ENCODE results near the gene TRIM10. TPM values are rescaled to one million over a fixed set of nuclear protein-coding genes. Genes with fewer than 3 reads are reported as not detected.

The TRIM10 gene
- total RNA-seq, 3 donors from 2014 or later (not counting 1 experiment from before 2014, with no cell fraction given): not detected

DNA sequence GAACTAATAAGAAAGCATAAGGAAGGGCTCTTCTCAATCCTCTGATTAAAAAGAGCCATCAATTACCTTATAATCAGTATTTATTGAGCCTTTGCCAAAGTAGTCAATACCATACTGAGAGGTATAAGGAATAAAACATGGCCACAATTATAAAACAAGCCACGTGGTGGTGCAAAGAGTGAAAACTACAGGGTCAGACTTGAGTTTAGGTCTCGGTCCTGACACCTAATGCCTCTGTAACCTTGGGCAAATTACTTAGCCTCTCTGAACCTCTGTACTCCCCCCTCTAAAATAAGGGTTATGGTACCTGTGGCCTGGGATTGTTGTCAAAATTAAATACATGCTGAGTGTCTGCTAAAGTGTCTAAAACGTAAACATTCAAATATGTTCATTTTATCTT, 11.8 kb downstream of the TRIM10 start:
- intact Hi-C loops (cut with micrococcal nuclease): no loop called here

DNA sequence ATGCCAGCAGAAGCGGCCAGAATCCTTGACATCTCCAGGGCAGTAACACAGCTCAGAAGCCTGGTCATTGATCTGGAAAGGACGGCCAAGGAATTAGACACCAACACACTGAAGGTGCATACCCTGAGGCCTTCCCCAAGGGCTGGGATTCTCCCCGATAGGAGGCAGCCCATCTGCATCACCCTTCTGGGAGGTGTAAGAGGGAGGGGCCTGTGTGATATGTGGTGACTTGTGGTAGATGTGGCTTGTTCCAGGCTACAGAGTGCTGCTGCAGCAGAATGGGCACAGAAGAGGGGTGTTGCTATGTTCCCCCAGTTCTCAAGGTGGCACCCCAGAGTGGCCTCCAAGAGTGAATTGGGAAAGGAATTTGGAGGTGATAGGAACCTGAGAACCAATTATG, 13.9 kb downstream of the TRIM10 start:
- Mint-ChIP-seq H3K9me3 (no peaks in the 10 kb centered on the region), H3K4me1 (peaks cover 4 to 5% of the 10 kb centered on the region in 2 donors), H3K27me3 (ENCODE audit: low read depth in 2 of 2) (peaks cover 26 to 40% of the 10 kb centered on the region in 2 donors), H3K36me3 (no peaks in the 10 kb centered on the region), H3K27ac (no peak overlapping the region), H3K4me3 (no peak overlapping the region)
- no peak overlapping the region for H3K27ac ChIP-seq (ENCODE audit: low read length)
- no peak overlapping the region for H3K4me3 ChIP-seq (ENCODE audit: low read length)
- TF ChIP-seq, protein P1, sequence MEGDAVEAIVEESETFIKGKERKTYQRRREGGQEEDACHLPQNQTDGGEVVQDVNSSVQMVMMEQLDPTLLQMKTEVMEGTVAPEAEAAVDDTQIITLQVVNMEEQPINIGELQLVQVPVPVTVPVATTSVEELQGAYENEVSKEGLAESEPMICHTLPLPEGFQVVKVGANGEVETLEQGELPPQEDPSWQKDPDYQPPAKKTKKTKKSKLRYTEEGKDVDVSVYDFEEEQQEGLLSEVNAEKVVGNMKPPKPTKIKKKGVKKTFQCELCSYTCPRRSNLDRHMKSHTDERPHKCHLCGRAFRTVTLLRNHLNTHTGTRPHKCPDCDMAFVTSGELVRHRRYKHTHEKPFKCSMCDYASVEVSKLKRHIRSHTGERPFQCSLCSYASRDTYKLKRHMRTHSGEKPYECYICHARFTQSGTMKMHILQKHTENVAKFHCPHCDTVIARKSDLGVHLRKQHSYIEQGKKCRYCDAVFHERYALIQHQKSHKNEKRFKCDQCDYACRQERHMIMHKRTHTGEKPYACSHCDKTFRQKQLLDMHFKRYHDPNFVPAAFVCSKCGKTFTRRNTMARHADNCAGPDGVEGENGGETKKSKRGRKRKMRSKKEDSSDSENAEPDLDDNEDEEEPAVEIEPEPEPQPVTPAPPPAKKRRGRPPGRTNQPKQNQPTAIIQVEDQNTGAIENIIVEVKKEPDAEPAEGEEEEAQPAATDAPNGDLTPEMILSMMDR (IDR thresholded peaks at IDR 0.05): no peak
- peaks cover 8% of the 10 kb centered on the region for H3K27me3 ChIP-seq (ENCODE audit: control insufficient read depth, insufficient read depth, low read length)
- DNase-seq (no peak), ATAC-seq (peak in 2 of 3 donors; percentile 36 to 69)
- 73% methylated on average over 3 of the region's 3 CpGs for WGBS (ENCODE audit: insufficient coverage)
- H3K4me1 ChIP-seq (ENCODE audit: control insufficient read depth, insufficient read depth, low read length): no peaks in the 10 kb centered on the region
- H3K9me3 ChIP-seq (ENCODE audit: control insufficient read depth, insufficient read depth, low read length): no peaks in the 10 kb centered on the region
- no peaks in the 10 kb centered on the region for H3K36me3 ChIP-seq (ENCODE audit: control insufficient read depth, insufficient read depth, low read length)
- intact Hi-C loops (cut with micrococcal nuclease): no loop called here

More for the DNA sequence above, 11.8 kb downstream of the TRIM10 start:
- Mint-ChIP-seq H3K27ac (no peak overlapping the region), H3K27me3 (ENCODE audit: low read depth in 2 of 2) (peaks cover 20 to 31% of the 10 kb centered on the region in 2 donors), H3K4me1 (peaks cover 4 to 5% of the 10 kb centered on the region in 2 donors), H3K4me3 (no peak overlapping the region), H3K9me3 (no peaks in the 10 kb centered on the region), H3K36me3 (no peaks in the 10 kb centered on the region)
- DNase-seq: no peak
- H3K4me3 ChIP-seq (ENCODE audit: low read length): no peak overlapping the region
- TF ChIP-seq, protein P1 (IDR thresholded peaks at IDR 0.05): no peak
- no peak for ATAC-seq
- no peak overlapping the region for H3K27ac ChIP-seq (ENCODE audit: low read length)
- peaks cover 3% of the 10 kb centered on the region for H3K27me3 ChIP-seq (ENCODE audit: control insufficient read depth, insufficient read depth, low read length)
- H3K4me1 ChIP-seq (ENCODE audit: control insufficient read depth, insufficient read depth, low read length): no peaks in the 10 kb centered on the region
- WGBS (ENCODE audit: insufficient coverage): 62% methylated on average over 2 of the region's 3 CpGs
- no peaks in the 10 kb centered on the region for H3K36me3 ChIP-seq (ENCODE audit: control insufficient read depth, insufficient read depth, low read length)
- H3K9me3 ChIP-seq (ENCODE audit: control insufficient read depth, insufficient read depth, low read length): no peaks in the 10 kb centered on the region

DNA sequence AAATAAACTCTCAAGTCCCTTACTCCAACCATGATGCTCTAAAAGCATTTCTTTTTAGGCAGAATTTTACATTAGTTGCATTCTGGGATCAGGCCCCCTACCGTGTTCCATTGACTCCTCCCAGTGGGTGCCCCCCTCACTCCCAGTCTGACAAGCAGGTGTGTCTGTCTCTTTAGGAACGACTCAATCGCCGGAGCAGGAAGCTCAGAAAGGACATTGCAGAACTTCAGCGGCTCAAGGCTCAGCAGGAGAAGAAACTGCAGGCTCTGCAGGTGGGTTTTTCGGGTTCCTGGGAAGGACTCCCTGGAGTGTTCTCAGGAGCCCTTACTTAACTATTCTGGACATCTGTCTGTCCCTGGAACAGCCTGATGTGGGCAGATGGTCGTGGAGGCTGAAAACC, 15.2 kb downstream of the TRIM10 start:
- Histone ChIP-seq H3K4me3 (ENCODE audit: low read length) (no peak overlapping the region), H3K9me3 (ENCODE audit: control insufficient read depth, insufficient read depth, low read length) (no peaks in the 10 kb centered on the region), H3K36me3 (ENCODE audit: control insufficient read depth, insufficient read depth, low read length) (no peaks in the 10 kb centered on the region), H3K27me3 (ENCODE audit: control insufficient read depth, insufficient read depth, low read length) (peaks cover 8% of the 10 kb centered on the region), H3K4me1 (ENCODE audit: control insufficient read depth, insufficient read depth, low read length) (no peaks in the 10 kb centered on the region), H3K27ac (ENCODE audit: low read length) (no peak overlapping the region)
- WGBS (ENCODE audit: insufficient coverage): 84% methylated on average over 7 of the region's 7 CpGs
- no peak for DNase-seq
- no peaks in the 10 kb centered on the region for H3K4me1 Mint-ChIP-seq
- H3K27ac Mint-ChIP-seq: no peak overlapping the region
- no peak for ATAC-seq
- H3K4me3 Mint-ChIP-seq: no peak overlapping the region
- H3K36me3 Mint-ChIP-seq: no peaks in the 10 kb centered on the region
- TF ChIP-seq, protein P1 (IDR thresholded peaks at IDR 0.05): no peak
- peaks cover 36 to 52% of the 10 kb centered on the region in 2 donors for H3K27me3 Mint-ChIP-seq (ENCODE audit: low read depth in 2 of 2)
- intact Hi-C loops (cut with micrococcal nuclease): no loop called here
- H3K9me3 Mint-ChIP-seq: no peaks in the 10 kb centered on the region

DNA sequence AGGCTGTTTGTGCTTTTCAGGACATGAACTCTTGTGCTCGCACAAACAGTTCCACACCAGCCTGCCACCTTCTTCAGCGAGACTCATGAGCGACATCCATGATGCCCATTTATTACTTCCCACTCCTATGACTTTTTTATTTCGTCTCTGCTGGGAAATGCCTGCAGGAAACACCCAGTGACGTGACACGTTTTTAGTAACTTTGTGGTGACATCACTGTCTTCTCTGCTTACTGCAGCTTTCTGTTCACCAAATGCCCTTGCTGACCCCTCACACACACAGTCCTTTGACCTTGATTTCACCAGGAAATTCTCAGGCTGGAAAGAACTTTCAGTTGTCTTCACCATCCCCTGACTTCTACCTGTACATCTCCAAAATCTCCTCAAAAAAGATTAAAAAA, 16.2 kb downstream of the TRIM10 start:
- Histone ChIP-seq H3K27me3 (ENCODE audit: control insufficient read depth, insufficient read depth, low read length) (peaks cover 8% of the 10 kb centered on the region), H3K36me3 (ENCODE audit: control insufficient read depth, insufficient read depth, low read length) (no peaks in the 10 kb centered on the region), H3K4me1 (ENCODE audit: control insufficient read depth, insufficient read depth, low read length) (no peaks in the 10 kb centered on the region), H3K4me3 (ENCODE audit: low read length) (no peak overlapping the region), H3K9me3 (ENCODE audit: control insufficient read depth, insufficient read depth, low read length) (no peaks in the 10 kb centered on the region), H3K27ac (ENCODE audit: low read length) (no peak overlapping the region)
- Mint-ChIP-seq H3K27ac (no peak overlapping the region), H3K4me1 (no peaks in the 10 kb centered on the region), H3K36me3 (no peaks in the 10 kb centered on the region), H3K27me3 (ENCODE audit: low read depth in 2 of 2) (peaks cover 39 to 55% of the 10 kb centered on the region in 2 donors), H3K4me3 (no peak overlapping the region), H3K9me3 (no peaks in the 10 kb centered on the region)
- no peak for ATAC-seq
- intact Hi-C loops (cut with micrococcal nuclease): no loop called here
- TF ChIP-seq, protein P1 (IDR thresholded peaks at IDR 0.05): no peak
- no peak for DNase-seq
- 82% methylated on average over 6 of the region's 6 CpGs for WGBS (ENCODE audit: insufficient coverage)
